ENCODE results near the gene SUMF1. TPM values are rescaled to one million over a fixed set of nuclear protein-coding genes. Genes with fewer than 3 reads are reported as not detected.

SUMF1 gene
- total RNA-seq, 1 donor from 2014 or later: 10.6 TPM

- TF ChIP-seq CTCF (conservative IDR thresholded peaks at IDR 0.05): no peak
- Mint-ChIP-seq H3K4me1 (peaks cover 12% of the 10 kb centered on the region), H3K27ac (ENCODE audit: unreplicated experiment) (no peak overlapping the region), H3K36me3 (ENCODE audit: low read depth) (no peaks in the 10 kb centered on the region), H3K4me3 (peak overlapping the region; percentile 40), H3K27me3 (ENCODE audit: low read depth) (peaks cover 55% of the 10 kb centered on the region), H3K9me3 (no peaks in the 10 kb centered on the region)
- no peak for DNase-seq (ENCODE audit: low read depth, low spot score)
These were observed 28.4 kb upstream of the SUMF1 start for GRCh38 chr3:4495294-4496086.

GRCh38 chr3:4494895-4495264 lies 27.8 kb upstream of the SUMF1 start:
- peaks cover 59% of the 10 kb centered on the region for H3K27me3 Mint-ChIP-seq (ENCODE audit: low read depth)
- no peak for TF ChIP-seq CTCF (conservative IDR thresholded peaks at IDR 0.05)
- DNase-seq (ENCODE audit: low read depth, low spot score): no peak
- H3K4me3 Mint-ChIP-seq: no peak overlapping the region
- H3K27ac Mint-ChIP-seq (ENCODE audit: unreplicated experiment): no peak overlapping the region
- H3K36me3 Mint-ChIP-seq (ENCODE audit: low read depth): no peaks in the 10 kb centered on the region
- H3K4me1 Mint-ChIP-seq: peaks cover 12% of the 10 kb centered on the region
- no peaks in the 10 kb centered on the region for H3K9me3 Mint-ChIP-seq

- peak; percentile 16 for DNase-seq (ENCODE audit: low read depth, low spot score)
- Mint-ChIP-seq H3K4me3 (peak overlapping the region; percentile 97), H3K9me3 (no peaks in the 10 kb centered on the region), H3K27me3 (ENCODE audit: low read depth) (peaks cover 65% of the 10 kb centered on the region), H3K36me3 (ENCODE audit: low read depth) (no peaks in the 10 kb centered on the region), H3K4me1 (peaks cover 12% of the 10 kb centered on the region), H3K27ac (ENCODE audit: unreplicated experiment) (no peak overlapping the region)
- TF ChIP-seq CTCF (conservative IDR thresholded peaks at IDR 0.05): no peak
These were observed 27.1 kb upstream of the SUMF1 start for GRCh38 chr3:4493941-4494894.

GRCh38 chr3:4493014-4493940 lies 26.2 kb upstream of the SUMF1 start, which contains the start of gene ITPR1:
Gene ITPR1 (plus strand): TSS chr3:4493348. CDS start chr3:4516492, 23,144 bp downstream.
- Mint-ChIP-seq H3K4me3 (peak within 1 kb of the TSS; percentile 97), H3K36me3 (ENCODE audit: low read depth) (no peaks in the 10 kb centered on the region), H3K27me3 (ENCODE audit: low read depth) (peaks cover 74% of the 10 kb centered on the region), H3K4me1 (peaks cover 12% of the 10 kb centered on the region), H3K27ac (ENCODE audit: unreplicated experiment) (peak within 1 kb of the TSS; percentile 21), H3K9me3 (no peaks in the 10 kb centered on the region)
- DNase-seq (ENCODE audit: low read depth, low spot score): peak; percentile 97
- no peak for TF ChIP-seq CTCF (conservative IDR thresholded peaks at IDR 0.05)

Data from neural crest cell (in vitro differentiated cells).